GM19240 (cell line): ENCODE data around the gene CPNE6.

Source experiments
- DNase-seq: peaks from one replicate; pipeline ENCODE4 v3.0.0; 2011; ENCODE audit warnings: low spot score; ENCODE audit not compliant: insufficient read length

The CPNE6 gene

GRCh38 chr14:24126939-24127338, 55.6 kb downstream of the CPNE6 start:
- no peak for DNase-seq

GRCh38 chr14:24127673-24128072, 56.3 kb downstream of the CPNE6 start:
- no peak for DNase-seq
